Liver (tissue), 9 donors: Measurements from ENCODE around the gene IREB2. TPM values are rescaled to one million over a fixed set of nuclear protein-coding genes. Genes with fewer than 3 reads are reported as not detected.

Source experiments
- DNase-seq: peaks from one replicate; pipeline ENCODE4 v3.0.0-alpha.2; 2017; ENCODE audit warnings: low spot score
- H3K27ac ChIP-seq, 2 donors: one replicate each; pipeline ENCODE4 v1.7.0; 2013; ENCODE audit warnings: inconsistent platforms in 2 of 2, low read length in 2 of 2, control low read depth in 1 of 2, low read depth in 1 of 2, mild to moderate bottlenecking in 1 of 2
- H3K27me3 ChIP-seq, 4 donors: one replicate each; pipeline versions ENCODE4 v1.6.1 to v1.7.0; 2013; ENCODE audit warnings: low read length in 3 of 4, inconsistent platforms in 1 of 4, mild to moderate bottlenecking in 1 of 4, moderate library complexity in 1 of 4; ENCODE audit not compliant: control insufficient read depth in 4 of 4, insufficient read depth in 4 of 4
- H3K36me3 ChIP-seq, 4 donors: one replicate each; pipeline versions ENCODE4 v1.6.1 to v1.7.0; 2013; ENCODE audit warnings: low read length in 3 of 4, mild to moderate bottlenecking in 3 of 4, low read depth in 1 of 4, moderate library complexity in 1 of 4; ENCODE audit not compliant: control insufficient read depth in 4 of 4, insufficient read depth in 3 of 4
- H3K4me1 ChIP-seq, 4 donors: one replicate each; pipeline versions ENCODE4 v1.6.1 to v1.7.0; 2013; ENCODE audit warnings: low read length in 3 of 4, mild to moderate bottlenecking in 3 of 4, moderate library complexity in 1 of 4; ENCODE audit not compliant: control insufficient read depth in 4 of 4, insufficient read depth in 4 of 4
- H3K4me3 ChIP-seq, 3 donors: one replicate each; pipeline versions ENCODE4 v1.6.1 to v1.7.0; 2013; ENCODE audit warnings: low read length in 3 of 3, control low read depth in 1 of 3, low read depth in 1 of 3, mild to moderate bottlenecking in 1 of 3
- H3K9ac ChIP-seq, 2 donors: one replicate each; pipeline ENCODE4 v1.7.0; 2013; ENCODE audit warnings: low read length in 2 of 2, mild to moderate bottlenecking in 2 of 2, moderate library complexity in 2 of 2, control low read depth in 1 of 2, low read depth in 1 of 2
- H3K9me3 ChIP-seq, 4 donors: one replicate each; pipeline versions ENCODE4 v1.6.1 to v1.7.0; 2013; ENCODE audit warnings: low read length in 3 of 4; ENCODE audit not compliant: control insufficient read depth in 4 of 4
- CTCF ChIP-seq: fragments of 150-350 bp; IDR thresholded peaks from 2 replicates; pipeline ENCODE4 v1.5.1; 2017; ENCODE audit warnings: improper control_type of control experiment, low read depth, low read length; ENCODE audit not compliant: missing input control
- EGR1 ChIP-seq, 2 donors: IDR thresholded peaks; 2 replicates each; pipeline ENCODE4 v1.6.1; 2016 to 2018; ENCODE audit warnings: antibody characterized with exemption in 2 of 2, low read depth in 2 of 2
- FOXA1 ChIP-seq: IDR thresholded peaks from 2 replicates; pipeline ENCODE4 v1.6.1; 2016; ENCODE audit warnings: antibody characterized with exemption
- FOXA2 ChIP-seq: IDR thresholded peaks from 2 replicates; pipeline ENCODE4 v1.6.1; 2016; ENCODE audit warnings: antibody characterized with exemption
- GABPA ChIP-seq, 2 donors: IDR thresholded peaks in 1 of 2; conservative IDR thresholded peaks in 1 of 2; 2 replicates each; pipeline ENCODE4 v1.6.1; 2016; ENCODE audit warnings: antibody characterized with exemption in 2 of 2, mild to moderate bottlenecking in 1 of 2, moderate library complexity in 1 of 2
- HNF4A ChIP-seq, 2 donors: conservative IDR thresholded peaks; 2 replicates each; pipeline ENCODE4 v1.6.1; 2016; ENCODE audit warnings: antibody characterized with exemption in 2 of 2, mild to moderate bottlenecking in 2 of 2
- HNF4G ChIP-seq: IDR thresholded peaks from 2 replicates; pipeline ENCODE4 v1.6.1; 2016; ENCODE audit warnings: antibody characterized with exemption
- JUND ChIP-seq, 2 donors: IDR thresholded peaks; 2 replicates each; pipeline ENCODE4 v1.6.1; 2016; ENCODE audit warnings: antibody characterized with exemption in 2 of 2
- MAX ChIP-seq: IDR thresholded peaks from 2 replicates; pipeline ENCODE4 v1.6.1; 2016; ENCODE audit warnings: antibody characterized with exemption
- NR2F2 ChIP-seq: IDR thresholded peaks from 2 replicates; pipeline ENCODE4 v1.6.1; 2016; ENCODE audit warnings: antibody characterized with exemption
- RAD21 ChIP-seq, 2 donors: IDR thresholded peaks; 2 replicates each; pipeline ENCODE4 v1.6.1; 2016; ENCODE audit warnings: antibody characterized with exemption in 2 of 2, mild to moderate bottlenecking in 2 of 2
- RXRA ChIP-seq, 2 donors: IDR thresholded peaks; 2 replicates each; pipeline ENCODE4 v1.6.1; 2017 to 2018; ENCODE audit warnings: antibody characterized with exemption in 2 of 2, mild to moderate bottlenecking in 1 of 2
- SP1 ChIP-seq: IDR thresholded peaks from 2 replicates; pipeline ENCODE4 v1.6.1; 2018; ENCODE audit warnings: antibody characterized with exemption, mild to moderate bottlenecking
- TAF1 ChIP-seq: conservative IDR thresholded peaks from 2 replicates; pipeline ENCODE4 v1.6.1; 2016; ENCODE audit warnings: antibody characterized with exemption, mild to moderate bottlenecking
- YY1 ChIP-seq: IDR thresholded peaks from 2 replicates; pipeline ENCODE4 v1.6.1; 2016; ENCODE audit warnings: antibody characterized with exemption, mild to moderate bottlenecking
- WGBS: extraction: QIAGEN DNeasy Blood & Tissue Kit; methylation state at CpG from one replicate; pipeline ENCODE4 v1.1.7; 2013; 5-methylcytosine and 5-hydroxymethylcytosine counted together
- polyA plus RNA-seq, 2 donors: library from polyadenylated mRNA; stranded (reverse) in 1 of 2; unstranded in 1 of 2; fragments of 200-250 nt in 1 of 2; fragments of >200 nt in 1 of 2; fragmentation: Nextera tagmentation in 1 of 2; extraction: Ambion mirVana in 1 of 2; gene quantifications; one replicate each; pipeline versions ENCODE4 v1.2.1 to v1.2.3, GENCODE V29; 2013 to 2015
- total RNA-seq, 2 donors: library from RNA; depleted of rRNA; stranded (reverse); fragments of >200 nt; gene quantifications; one replicate each; pipeline ENCODE4 v1.2.3, GENCODE V29; 2014
- TF ChIP-seq, protein P1 (sequence below): IDR thresholded peaks from 2 replicates; pipeline ENCODE4 v1.6.1; 2016; ENCODE audit warnings: antibody characterized with exemption
- TF ChIP-seq, protein P2 (sequence below): IDR thresholded peaks from 2 replicates; pipeline ENCODE4 v1.6.1; 2016; ENCODE audit warnings: antibody characterized with exemption
- donor health status: healthy.
- donor health status: healthy.
- donor health status: healthy.
- donor health status: healthy.
- donor health status: healthy.

IREB2 gene
- total and polyA plus RNA-seq, 4 donors: 7.0 to 51.4 (median 17.0) TPM

- Histone ChIP-seq H3K9ac (no peak overlapping the region), H3K4me1 (no peaks in the 10 kb centered on the region), H3K27ac (no peak overlapping the region), H3K36me3 (no peaks in the 10 kb centered on the region), H3K9me3 (no peaks in the 10 kb centered on the region), H3K27me3 (no peaks in the 10 kb centered on the region), H3K4me3 (no peak overlapping the region)
- 96% methylated on average over 2 of the region's 2 CpGs for WGBS
- DNase-seq: no peak
- TF ChIP-seq CTCF (no peak), FOXA1 (no peak), RXRA (IDR thresholded peaks at IDR 0.05) (no peak), HNF4A (conservative IDR thresholded peaks at IDR 0.05) (no peak), YY1 (no peak)
- TF ChIP-seq, protein P1, sequence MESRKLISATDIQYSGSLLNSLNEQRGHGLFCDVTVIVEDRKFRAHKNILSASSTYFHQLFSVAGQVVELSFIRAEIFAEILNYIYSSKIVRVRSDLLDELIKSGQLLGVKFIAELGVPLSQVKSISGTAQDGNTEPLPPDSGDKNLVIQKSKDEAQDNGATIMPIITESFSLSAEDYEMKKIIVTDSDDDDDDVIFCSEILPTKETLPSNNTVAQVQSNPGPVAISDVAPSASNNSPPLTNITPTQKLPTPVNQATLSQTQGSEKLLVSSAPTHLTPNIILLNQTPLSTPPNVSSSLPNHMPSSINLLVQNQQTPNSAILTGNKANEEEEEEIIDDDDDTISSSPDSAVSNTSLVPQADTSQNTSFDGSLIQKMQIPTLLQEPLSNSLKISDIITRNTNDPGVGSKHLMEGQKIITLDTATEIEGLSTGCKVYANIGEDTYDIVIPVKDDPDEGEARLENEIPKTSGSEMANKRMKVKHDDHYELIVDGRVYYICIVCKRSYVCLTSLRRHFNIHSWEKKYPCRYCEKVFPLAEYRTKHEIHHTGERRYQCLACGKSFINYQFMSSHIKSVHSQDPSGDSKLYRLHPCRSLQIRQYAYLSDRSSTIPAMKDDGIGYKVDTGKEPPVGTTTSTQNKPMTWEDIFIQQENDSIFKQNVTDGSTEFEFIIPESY: no peak
Measured at GRCh38 chr15:78389738-78390137, 48.3 kb upstream of the IREB2 start.

DNA sequence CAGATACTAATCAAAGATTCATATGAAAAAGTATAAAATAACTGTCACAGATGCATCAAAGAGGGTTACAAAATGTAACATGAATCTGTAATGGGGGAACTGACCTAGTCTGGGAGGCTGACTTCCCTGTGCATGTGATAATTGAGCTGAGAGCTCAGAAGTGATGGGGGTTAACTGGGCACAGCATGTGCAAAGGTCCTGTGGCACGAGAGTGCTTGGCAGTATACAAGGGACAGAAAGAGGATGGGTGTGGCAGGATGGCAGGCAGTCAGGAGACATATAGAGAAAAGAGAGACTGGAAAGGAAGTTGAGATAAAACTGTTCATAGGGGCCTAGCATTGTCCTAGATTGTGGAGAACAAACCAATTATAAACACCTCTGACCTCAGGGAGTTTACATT is 47.8 kb upstream of the IREB2 start:
- Histone ChIP-seq H3K9ac (no peak overlapping the region), H3K4me1 (no peaks in the 10 kb centered on the region), H3K27me3 (no peaks in the 10 kb centered on the region), H3K36me3 (no peaks in the 10 kb centered on the region), H3K4me3 (no peak overlapping the region), H3K27ac (no peak overlapping the region), H3K9me3 (no peaks in the 10 kb centered on the region)
- no peak for TF ChIP-seq JUND (IDR thresholded peaks at IDR 0.05)
- DNase-seq: no peak
- 84% methylated on average over 1 of the region's 1 CpG for WGBS

GRCh38 chr15:78390826-78391225 is 47.2 kb upstream of the IREB2 start:
- DNase-seq: no peak
- WGBS: 91% methylated on average over 3 of the region's 3 CpGs
- Histone ChIP-seq H3K27me3 (no peaks in the 10 kb centered on the region), H3K36me3 (no peaks in the 10 kb centered on the region), H3K9ac (no peak overlapping the region), H3K4me3 (no peak overlapping the region), H3K4me1 (no peaks in the 10 kb centered on the region), H3K9me3 (no peaks in the 10 kb centered on the region), H3K27ac (no peak overlapping the region)
- TF ChIP-seq MAX: no peak
- no peak for TF ChIP-seq TAF1
- TF ChIP-seq, protein P1: no peak
- TF ChIP-seq FOXA1: no peak
- no peak for TF ChIP-seq HNF4G
- TF ChIP-seq EGR1 (IDR thresholded peaks at IDR 0.05; ENCODE audit: low read depth in 2 of 2): no peak
- TF ChIP-seq RAD21 (IDR thresholded peaks at IDR 0.05): no peak
- TF ChIP-seq YY1: no peak
- no peak for TF ChIP-seq GABPA (IDR thresholded peaks at IDR 0.05 in 1 of 2, conservative IDR thresholded peaks at IDR 0.05 in 1 of 2)
- TF ChIP-seq RXRA (IDR thresholded peaks at IDR 0.05): no peak
- TF ChIP-seq NR2F2: no peak
- TF ChIP-seq, protein P2, sequence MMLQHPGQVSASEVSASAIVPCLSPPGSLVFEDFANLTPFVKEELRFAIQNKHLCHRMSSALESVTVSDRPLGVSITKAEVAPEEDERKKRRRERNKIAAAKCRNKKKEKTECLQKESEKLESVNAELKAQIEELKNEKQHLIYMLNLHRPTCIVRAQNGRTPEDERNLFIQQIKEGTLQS: no peak
- no peak for TF ChIP-seq CTCF
- TF ChIP-seq HNF4A (conservative IDR thresholded peaks at IDR 0.05): no peak
- TF ChIP-seq SP1: no peak
- TF ChIP-seq FOXA2: no peak
